ENCODE measurements around the gene TMEM184A. TPM values are rescaled to one million over a fixed set of nuclear protein-coding genes. Genes with fewer than 3 reads are reported as not detected.

The TMEM184A gene
- total RNA-seq, 1 donor from 2014 or later = 9.0 TPM

DNA sequence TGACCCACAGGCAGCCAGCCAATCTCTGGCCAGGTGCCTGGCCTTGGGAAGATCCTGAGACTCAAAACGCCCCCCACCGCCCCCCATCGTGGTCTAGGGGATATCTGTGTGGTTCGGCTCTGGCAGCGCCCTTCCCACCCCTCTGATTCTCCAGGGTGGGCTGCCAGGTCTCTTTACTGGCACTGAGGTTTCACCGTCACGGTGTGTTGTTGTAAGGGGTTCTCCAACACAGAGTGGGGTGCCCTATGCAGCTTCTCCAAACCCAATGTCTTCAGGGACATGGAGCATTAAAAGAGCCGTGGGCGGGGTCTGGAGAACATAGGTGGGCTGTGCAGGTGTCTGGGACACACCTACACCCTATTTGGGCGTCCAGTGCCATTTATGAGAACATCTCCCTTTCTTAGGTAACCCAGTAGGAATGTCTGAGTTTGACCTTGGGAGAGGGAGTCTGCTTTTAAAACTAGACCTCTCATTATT lies 24.0 kb downstream of the TMEM184A start:
- TF ChIP-seq, protein P1, sequence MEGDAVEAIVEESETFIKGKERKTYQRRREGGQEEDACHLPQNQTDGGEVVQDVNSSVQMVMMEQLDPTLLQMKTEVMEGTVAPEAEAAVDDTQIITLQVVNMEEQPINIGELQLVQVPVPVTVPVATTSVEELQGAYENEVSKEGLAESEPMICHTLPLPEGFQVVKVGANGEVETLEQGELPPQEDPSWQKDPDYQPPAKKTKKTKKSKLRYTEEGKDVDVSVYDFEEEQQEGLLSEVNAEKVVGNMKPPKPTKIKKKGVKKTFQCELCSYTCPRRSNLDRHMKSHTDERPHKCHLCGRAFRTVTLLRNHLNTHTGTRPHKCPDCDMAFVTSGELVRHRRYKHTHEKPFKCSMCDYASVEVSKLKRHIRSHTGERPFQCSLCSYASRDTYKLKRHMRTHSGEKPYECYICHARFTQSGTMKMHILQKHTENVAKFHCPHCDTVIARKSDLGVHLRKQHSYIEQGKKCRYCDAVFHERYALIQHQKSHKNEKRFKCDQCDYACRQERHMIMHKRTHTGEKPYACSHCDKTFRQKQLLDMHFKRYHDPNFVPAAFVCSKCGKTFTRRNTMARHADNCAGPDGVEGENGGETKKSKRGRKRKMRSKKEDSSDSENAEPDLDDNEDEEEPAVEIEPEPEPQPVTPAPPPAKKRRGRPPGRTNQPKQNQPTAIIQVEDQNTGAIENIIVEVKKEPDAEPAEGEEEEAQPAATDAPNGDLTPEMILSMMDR (IDR thresholded peaks at IDR 0.05; ENCODE audit: insufficient read depth, low read length, severe bottlenecking) = no peak
- DNase-seq (ENCODE audit: low read depth) (peak; percentile 36), FAIRE-seq (no peak)

DNA sequence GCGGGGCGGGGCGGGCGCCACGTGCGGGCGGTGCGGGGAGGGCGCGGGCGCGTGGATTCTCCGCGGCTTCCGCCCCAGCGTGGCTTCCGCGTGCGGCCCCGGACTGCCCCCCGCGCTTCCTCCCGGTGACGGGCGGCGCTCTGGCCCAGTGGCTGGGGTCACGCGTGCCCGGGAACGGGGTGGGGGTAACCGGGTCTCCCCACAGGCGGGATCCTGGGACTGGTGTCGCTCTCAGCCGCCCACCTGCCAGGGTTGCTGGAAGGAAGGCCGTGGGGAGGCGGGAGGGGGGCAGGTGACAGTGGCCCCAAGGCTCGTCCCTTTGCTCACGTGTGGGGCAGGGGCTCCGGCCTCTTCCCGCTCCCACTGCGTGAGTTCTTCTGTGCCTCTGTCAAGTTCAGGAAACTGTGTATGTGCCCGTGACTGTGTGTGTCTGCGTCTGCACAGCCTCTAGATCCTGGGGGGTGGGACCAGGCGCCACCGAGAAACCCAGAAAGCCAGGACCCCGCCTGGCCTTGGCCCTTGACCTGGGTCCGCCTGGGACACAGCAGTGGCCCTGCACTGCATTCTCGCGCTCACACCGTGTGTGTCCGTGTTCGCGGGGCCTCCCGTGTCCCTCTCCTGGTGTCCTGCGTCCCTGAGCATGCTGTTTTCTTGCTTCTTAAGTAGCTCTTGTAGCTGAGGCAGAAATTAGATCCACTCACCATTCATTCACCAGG lies 24.6 kb downstream of the TMEM184A start:
- peak; percentile 49 for DNase-seq (ENCODE audit: low read depth)

More for the DNA sequence above, 24.0 kb downstream of the TMEM184A start:
- H3K4me3 ChIP-seq (ENCODE audit: low read depth, low read length) = peak overlapping the region; percentile 86
- no peaks in the 10 kb centered on the region for H3K27me3 ChIP-seq (ENCODE audit: control insufficient read depth, insufficient read depth, low read length)
- peaks cover 8% of the 10 kb centered on the region for H3K36me3 ChIP-seq (ENCODE audit: control insufficient read depth, insufficient read depth, low read length)

DNA sequence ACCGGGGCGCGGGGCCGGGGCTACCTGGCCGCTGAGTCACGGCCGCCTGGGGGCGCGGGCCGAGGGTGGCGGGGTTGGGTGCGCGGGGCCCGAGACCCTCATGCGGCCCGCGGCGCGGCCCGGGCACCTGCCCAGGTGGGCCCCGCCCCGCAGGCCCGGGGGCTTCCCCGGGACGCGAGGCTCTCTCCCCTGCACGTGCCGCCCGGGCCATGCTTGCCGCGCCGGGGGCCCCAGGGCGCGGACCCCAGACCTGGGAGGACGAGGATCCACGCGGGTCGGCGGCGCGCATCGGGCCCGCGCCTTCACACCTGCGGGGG lies 25.1 kb downstream of the TMEM184A start:
- FAIRE-seq = no peak
- TF ChIP-seq, protein P1 (IDR thresholded peaks at IDR 0.05; ENCODE audit: insufficient read depth, low read length, severe bottlenecking) = no peak
- Histone ChIP-seq H3K36me3 (ENCODE audit: control insufficient read depth, insufficient read depth, low read length) (peaks cover 3% of the 10 kb centered on the region), H3K27me3 (ENCODE audit: control insufficient read depth, insufficient read depth, low read length) (no peaks in the 10 kb centered on the region), H3K4me3 (ENCODE audit: low read depth, low read length) (peak overlapping the region; percentile 86)
- no peak for DNase-seq (ENCODE audit: low read depth)

More for the DNA sequence above, 24.6 kb downstream of the TMEM184A start:
- no peak for FAIRE-seq
- TF ChIP-seq, protein P1 (IDR thresholded peaks at IDR 0.05; ENCODE audit: insufficient read depth, low read length, severe bottlenecking) = no peak
- Histone ChIP-seq H3K36me3 (ENCODE audit: control insufficient read depth, insufficient read depth, low read length) (peaks cover 7% of the 10 kb centered on the region), H3K27me3 (ENCODE audit: control insufficient read depth, insufficient read depth, low read length) (no peaks in the 10 kb centered on the region), H3K4me3 (ENCODE audit: low read depth, low read length) (peak overlapping the region; percentile 86)

DNA sequence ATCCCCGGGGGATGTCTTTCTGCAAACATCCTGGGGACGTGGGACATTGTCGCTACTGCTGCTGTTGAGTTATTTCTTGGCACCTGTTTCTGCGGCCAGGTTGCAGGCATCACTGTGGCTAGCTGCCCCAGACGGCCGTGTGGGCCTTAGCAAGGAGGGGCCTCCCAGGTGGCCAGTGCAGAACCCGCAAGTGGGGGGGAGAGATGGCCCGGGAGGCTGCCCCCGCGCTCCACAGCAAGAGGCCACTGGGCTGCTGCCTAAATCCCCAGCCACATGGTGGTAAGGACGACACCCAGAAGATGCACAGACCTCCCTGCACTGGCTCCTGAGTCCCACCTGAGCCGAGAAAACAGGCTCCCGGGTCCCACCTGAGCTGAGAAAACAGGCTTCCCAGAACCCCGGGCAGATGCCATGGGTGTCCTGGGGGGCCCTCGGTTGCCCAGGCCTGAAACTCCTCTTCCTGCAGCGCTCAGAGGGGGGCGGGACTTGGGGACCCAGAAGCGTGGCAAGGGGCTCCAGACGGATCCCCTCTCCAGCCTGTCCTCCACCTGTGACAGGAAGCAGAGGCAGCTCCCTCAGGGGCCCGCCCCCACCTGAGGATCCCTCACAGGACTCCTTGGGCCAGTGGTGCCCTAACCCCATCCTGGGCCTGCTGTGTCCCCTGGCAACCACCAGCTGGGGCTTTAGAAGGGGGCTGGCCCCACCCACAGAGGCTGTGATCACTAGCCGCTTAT lies 26.5 kb downstream of the TMEM184A start:
- H3K36me3 ChIP-seq (ENCODE audit: control insufficient read depth, insufficient read depth, low read length) = no peaks in the 10 kb centered on the region
- DNase-seq (ENCODE audit: low read depth) (no peak), FAIRE-seq (no peak)
- TF ChIP-seq, protein P1 (IDR thresholded peaks at IDR 0.05; ENCODE audit: insufficient read depth, low read length, severe bottlenecking) = no peak
- no peak overlapping the region for H3K4me3 ChIP-seq (ENCODE audit: low read depth, low read length)
- no peaks in the 10 kb centered on the region for H3K27me3 ChIP-seq (ENCODE audit: control insufficient read depth, insufficient read depth, low read length)

DNA sequence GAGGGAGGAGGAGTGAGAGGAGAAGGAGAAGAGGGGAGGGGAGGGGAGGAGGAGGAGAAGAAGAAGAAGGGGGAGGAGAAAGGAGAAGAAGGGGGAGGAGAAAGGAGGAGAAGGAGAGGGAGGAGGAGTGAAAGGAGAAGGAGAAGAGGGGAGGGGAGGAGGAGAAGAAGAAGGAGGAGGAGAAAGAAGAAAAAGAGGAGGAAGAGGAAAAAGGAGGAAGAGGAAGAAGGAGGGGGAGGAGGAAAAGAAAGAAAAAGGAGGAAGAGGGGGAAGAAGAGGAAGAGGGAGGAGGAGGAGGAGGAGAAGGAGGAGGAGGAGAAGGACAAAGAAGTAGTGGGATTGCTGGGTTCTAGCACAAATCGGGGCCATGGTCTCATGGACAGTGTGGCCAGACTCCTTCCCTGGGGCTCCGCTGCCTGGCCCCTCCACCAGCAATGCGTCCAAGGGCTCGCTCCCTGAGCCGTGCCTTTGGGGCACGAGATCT lies 29.7 kb downstream of the TMEM184A start:
- no peak overlapping the region for H3K4me3 ChIP-seq (ENCODE audit: low read depth, low read length)
- no peaks in the 10 kb centered on the region for H3K27me3 ChIP-seq (ENCODE audit: control insufficient read depth, insufficient read depth, low read length)
- FAIRE-seq (no peak), DNase-seq (ENCODE audit: low read depth) (no peak)
- TF ChIP-seq, protein P1 (IDR thresholded peaks at IDR 0.05; ENCODE audit: insufficient read depth, low read length, severe bottlenecking) = no peak
- H3K36me3 ChIP-seq (ENCODE audit: control insufficient read depth, insufficient read depth, low read length) = no peaks in the 10 kb centered on the region

Data from bronchial epithelial cell (primary cell).